Neuron (in vitro differentiated cells): ENCODE measurements around the gene SPOCD1.

Experiments used
- H2AFZ ChIP-seq: one replicate; pipeline ENCODE4 v1.6.1; 2013; ENCODE audit warnings: low read depth, mild to moderate bottlenecking, inconsistent platforms, low read length, moderate library complexity
- H3K27me3 ChIP-seq: one replicate; pipeline ENCODE4 v1.6.1; 2013; ENCODE audit warnings: low read length; ENCODE audit not compliant: insufficient read depth
- H3K36me3 ChIP-seq: one replicate; pipeline ENCODE4 v1.6.1; 2013; ENCODE audit warnings: low read length; ENCODE audit not compliant: insufficient read depth
- H3K4me1 ChIP-seq: one replicate; pipeline ENCODE4 v1.6.1; 2013; ENCODE audit warnings: low read length; ENCODE audit not compliant: insufficient read depth
- H3K4me3 ChIP-seq: 2 replicates; pipeline ENCODE4 v1.5.1; 2013; ENCODE audit warnings: mild to moderate bottlenecking, low read length, moderate library complexity
- H3K9me3 ChIP-seq: one replicate; pipeline ENCODE4 v1.6.1; 2013; ENCODE audit warnings: low read length

Gene SPOCD1

GRCh38 chr1:31803610-31804009 is 12.2 kb downstream of the SPOCD1 start:
- Histone ChIP-seq H3K27me3 (peaks cover 11% of the 10 kb centered on the region), H3K9me3 (no peaks in the 10 kb centered on the region), H2AFZ (no peak overlapping the region), H3K4me3 (no peak overlapping the region), H3K4me1 (peaks cover 17% of the 10 kb centered on the region), H3K36me3 (no peaks in the 10 kb centered on the region)

- Histone ChIP-seq H3K27me3 (peaks cover 14% of the 10 kb centered on the region), H2AFZ (no peak overlapping the region), H3K4me1 (peaks cover 23% of the 10 kb centered on the region), H3K9me3 (no peaks in the 10 kb centered on the region), H3K4me3 (no peak overlapping the region), H3K36me3 (no peaks in the 10 kb centered on the region)
Observed at GRCh38 chr1:31802190-31803150, 13.4 kb downstream of the SPOCD1 start.

GRCh38 chr1:31801458-31801857 is 14.4 kb downstream of the SPOCD1 start:
- Histone ChIP-seq H3K36me3 (no peaks in the 10 kb centered on the region), H3K4me1 (peaks cover 26% of the 10 kb centered on the region), H3K9me3 (no peaks in the 10 kb centered on the region), H3K27me3 (peaks cover 14% of the 10 kb centered on the region), H3K4me3 (no peak overlapping the region), H2AFZ (no peak overlapping the region)

GRCh38 chr1:31800674-31800967 is 15.2 kb downstream of the SPOCD1 start:
- Histone ChIP-seq H2AFZ (no peak overlapping the region), H3K36me3 (no peaks in the 10 kb centered on the region), H3K9me3 (no peaks in the 10 kb centered on the region), H3K4me1 (peaks cover 26% of the 10 kb centered on the region), H3K4me3 (no peak overlapping the region), H3K27me3 (peaks cover 16% of the 10 kb centered on the region)

- Histone ChIP-seq H2AFZ (no peak overlapping the region), H3K4me1 (peaks cover 26% of the 10 kb centered on the region), H3K4me3 (no peak overlapping the region)
Observed at GRCh38 chr1:31799895-31800673, 15.7 kb downstream of the SPOCD1 start.

GRCh38 chr1:31799196-31799894 is 16.5 kb downstream of the SPOCD1 start:
- no peak overlapping the region for H3K4me3 ChIP-seq
- no peaks in the 10 kb centered on the region for H3K36me3 ChIP-seq
- peaks cover 26% of the 10 kb centered on the region for H3K4me1 ChIP-seq
- H3K27me3 ChIP-seq = peaks cover 16% of the 10 kb centered on the region
- H2AFZ ChIP-seq = no peak overlapping the region
- no peaks in the 10 kb centered on the region for H3K9me3 ChIP-seq

More at GRCh38 chr1:31799895-31800673, 15.7 kb downstream of the SPOCD1 start:
- no peaks in the 10 kb centered on the region for H3K36me3 ChIP-seq
- H3K27me3 ChIP-seq = peaks cover 16% of the 10 kb centered on the region
- no peaks in the 10 kb centered on the region for H3K9me3 ChIP-seq

- Histone ChIP-seq H3K4me3 (no peak overlapping the region), H3K36me3 (no peaks in the 10 kb centered on the region), H3K27me3 (peaks cover 16% of the 10 kb centered on the region), H3K9me3 (no peaks in the 10 kb centered on the region), H3K4me1 (peaks cover 26% of the 10 kb centered on the region), H2AFZ (no peak overlapping the region)
Observed at GRCh38 chr1:31798433-31799195, 17.2 kb downstream of the SPOCD1 start.

GRCh38 chr1:31798086-31798432 is 17.8 kb downstream of the SPOCD1 start:
- H2AFZ ChIP-seq = no peak overlapping the region
- H3K9me3 ChIP-seq = no peaks in the 10 kb centered on the region
- peaks cover 17% of the 10 kb centered on the region for H3K27me3 ChIP-seq
- H3K36me3 ChIP-seq = no peaks in the 10 kb centered on the region
- no peak overlapping the region for H3K4me3 ChIP-seq
- peaks cover 26% of the 10 kb centered on the region for H3K4me1 ChIP-seq

- H3K27me3 ChIP-seq = peaks cover 23% of the 10 kb centered on the region
- H3K36me3 ChIP-seq = no peaks in the 10 kb centered on the region
- peaks cover 22% of the 10 kb centered on the region for H3K4me1 ChIP-seq
- no peak overlapping the region for H2AFZ ChIP-seq
- H3K4me3 ChIP-seq = no peak overlapping the region
- H3K9me3 ChIP-seq = no peaks in the 10 kb centered on the region
Observed at GRCh38 chr1:31797216-31797615, 18.6 kb downstream of the SPOCD1 start.

- no peaks in the 10 kb centered on the region for H3K36me3 ChIP-seq
- H2AFZ ChIP-seq = no peak overlapping the region
- H3K27me3 ChIP-seq = peaks cover 23% of the 10 kb centered on the region
- H3K9me3 ChIP-seq = no peaks in the 10 kb centered on the region
- no peak overlapping the region for H3K4me3 ChIP-seq
- peaks cover 22% of the 10 kb centered on the region for H3K4me1 ChIP-seq
Observed at GRCh38 chr1:31796707-31797106, 19.1 kb downstream of the SPOCD1 start.

GRCh38 chr1:31795801-31796621 is 19.8 kb downstream of the SPOCD1 start:
- Histone ChIP-seq H3K4me1 (peaks cover 22% of the 10 kb centered on the region), H2AFZ (no peak overlapping the region), H3K4me3 (no peak overlapping the region), H3K27me3 (peaks cover 24% of the 10 kb centered on the region), H3K36me3 (no peaks in the 10 kb centered on the region), H3K9me3 (no peaks in the 10 kb centered on the region)
